Middle frontal gyrus (tissue), 1 donor: Measurements from ENCODE around the gene CLDN14.
"Not testable (repeated sequence)": the region's sequence is repeated elsewhere in the genome, so short reads cannot be mapped to it uniquely, and the experiment has no call there.

ENCODE experiments used
- DNase-seq: peaks from one replicate; pipeline ENCODE4 v3.0.0-alpha.2; 2015; ENCODE audit warnings: low spot score; ENCODE audit errors: extremely low spot score

The CLDN14 gene

GRCh38 chr21:36501589-36501892 is 21.6 kb upstream of the CLDN14 start:
- DNase-seq, result no peak

- no peak for DNase-seq
Observed at GRCh38 chr21:36499578-36500471, 19.9 kb upstream of the CLDN14 start.

- no peak for DNase-seq
Observed at GRCh38 chr21:36494557-36494956, 14.6 kb upstream of the CLDN14 start.

GRCh38 chr21:36491209-36491910 is 11.4 kb upstream of the CLDN14 start:
- no peak for DNase-seq

GRCh38 chr21:36489776-36490165 is 9.8 kb upstream of the CLDN14 start:
- no peak for DNase-seq

- DNase-seq, result no peak
Observed at GRCh38 chr21:36489103-36489775, 9.3 kb upstream of the CLDN14 start.

GRCh38 chr21:36487641-36488307 is 7.9 kb upstream of the CLDN14 start:
- DNase-seq, result no peak

- DNase-seq, result no peak
Observed at GRCh38 chr21:36486246-36486645, 6.3 kb upstream of the CLDN14 start.

- DNase-seq, result no peak
Observed at GRCh38 chr21:36485476-36485875, 5.6 kb upstream of the CLDN14 start.

- no peak for DNase-seq
Observed at GRCh38 chr21:36483095-36483494, 3.2 kb upstream of the CLDN14 start.

GRCh38 chr21:36482673-36483072 is 2.8 kb upstream of the CLDN14 start:
- no peak for DNase-seq

GRCh38 chr21:36482181-36482580 is 2.3 kb upstream of the CLDN14 start:
- no peak for DNase-seq

GRCh38 chr21:36481639-36482038 is 1.7 kb upstream of the CLDN14 start:
- no peak for DNase-seq

GRCh38 chr21:36480618-36481017 is 696 bp upstream of the CLDN14 start:
- DNase-seq, result no peak

- DNase-seq, result no peak
Observed at GRCh38 chr21:36478941-36479340, 981 bp downstream of the CLDN14 start.

- no peak for DNase-seq
Observed at GRCh38 chr21:36478207-36478701, 1.7 kb downstream of the CLDN14 start.

GRCh38 chr21:36477559-36477958 is 2.4 kb downstream of the CLDN14 start:
- DNase-seq, result no peak

GRCh38 chr21:36477001-36477400 is 2.9 kb downstream of the CLDN14 start:
- no peak for DNase-seq

- not testable (repeated sequence) for DNase-seq
Observed at GRCh38 chr21:36476541-36476940, 3.4 kb downstream of the CLDN14 start.

GRCh38 chr21:36474591-36474990 is 5.3 kb downstream of the CLDN14 start:
- no peak for DNase-seq

GRCh38 chr21:36473203-36473602 is 6.7 kb downstream of the CLDN14 start:
- DNase-seq, result no peak

- DNase-seq, result no peak
Observed at GRCh38 chr21:36472377-36472776, 7.5 kb downstream of the CLDN14 start.
